Mesendoderm (in vitro differentiated cells): ENCODE data around the gene MTR.

Source experiments
- DNase-seq: peaks from one replicate; pipeline ENCODE4 v3.0.0; 2013
- H2AK5ac ChIP-seq: 2 replicates; pipeline ENCODE4 v1.6.1; 2013; ENCODE audit warnings: low read length, inconsistent platforms
- H2BK120ac ChIP-seq: 2 replicates; pipeline ENCODE4 v1.6.1; 2013; ENCODE audit warnings: low read depth, mild to moderate bottlenecking, low read length, moderate library complexity, mixed read lengths
- H2BK15ac ChIP-seq: replicated peaks from 2 replicates; pipeline ENCODE4 v1.6.1; 2013; ENCODE audit warnings: low read depth, mild to moderate bottlenecking, moderate library complexity
- H2BK5ac ChIP-seq: 2 replicates; pipeline ENCODE4 v1.6.1; 2013; ENCODE audit warnings: low read length, inconsistent platforms
- H3K18ac ChIP-seq: 2 replicates; pipeline ENCODE4 v1.6.1; 2013; ENCODE audit warnings: mild to moderate bottlenecking, low read length, mixed read lengths
- H3K23ac ChIP-seq: one replicate; pipeline ENCODE4 v1.6.1; 2013; ENCODE audit warnings: low read length
- H3K27ac ChIP-seq: 2 replicates; pipeline ENCODE4 v1.5.1; 2013; ENCODE audit warnings: low read depth, mild to moderate bottlenecking, inconsistent platforms, low read length, moderate library complexity
- H3K27me3 ChIP-seq: 2 replicates; pipeline ENCODE4 v1.6.1; 2013; ENCODE audit warnings: low read length, control low read depth, mild to moderate bottlenecking, inconsistent platforms; ENCODE audit not compliant: insufficient read depth, poor library complexity
- H3K36me3 ChIP-seq: 2 replicates; pipeline ENCODE4 v1.6.1; 2013; ENCODE audit warnings: low read length, inconsistent platforms; ENCODE audit not compliant: control insufficient read depth, insufficient read depth
- H3K4ac ChIP-seq: one replicate; pipeline ENCODE4 v1.6.1; 2013; ENCODE audit warnings: low read depth, mild to moderate bottlenecking, low read length, moderate library complexity
- H3K4me1 ChIP-seq: 2 replicates; pipeline ENCODE4 v1.6.1; 2013; ENCODE audit warnings: low read depth, low read length, inconsistent platforms; ENCODE audit not compliant: control insufficient read depth
- H3K4me2 ChIP-seq: 2 replicates; pipeline ENCODE4 v1.6.1; 2013; ENCODE audit warnings: low read length
- H3K4me3 ChIP-seq: 2 replicates; pipeline ENCODE4 v1.5.1; 2013; ENCODE audit warnings: mild to moderate bottlenecking, low read length
- H3K56ac ChIP-seq: one replicate; pipeline ENCODE4 v1.6.1; 2013; ENCODE audit warnings: low read length
- H3K79me1 ChIP-seq: 2 replicates; pipeline ENCODE4 v1.6.1; 2013; ENCODE audit warnings: low read length, inconsistent platforms
- H3K79me2 ChIP-seq: 2 replicates; pipeline ENCODE4 v1.6.1; 2013; ENCODE audit warnings: mild to moderate bottlenecking, low read length; ENCODE audit not compliant: control insufficient read depth, insufficient read depth
- H3K9ac ChIP-seq: 2 replicates; pipeline ENCODE4 v1.6.1; 2013; ENCODE audit warnings: low read length, inconsistent platforms
- H4K5ac ChIP-seq: one replicate; pipeline ENCODE4 v1.6.1; 2013; ENCODE audit warnings: low read length
- H4K8ac ChIP-seq: one replicate; pipeline ENCODE4 v1.6.1; 2013; ENCODE audit warnings: low read depth, mild to moderate bottlenecking, control low read depth, low read length, moderate library complexity
- whole genome bisulfite sequencing: extraction: QIAGEN DNeasy Blood & Tissue Kit; methylation state at CpG from one replicate; pipeline ENCODE4 v1.1.7; 2013; ENCODE audit warnings: low lambda C conversion rate, missing lambda C conversion rate; ENCODE audit not compliant: insufficient coverage; ENCODE audit errors: extremely low coverage; 5-methylcytosine and 5-hydroxymethylcytosine counted together

The MTR gene

GRCh38 chr1:236925386-236925785 is 130.3 kb downstream of the MTR start:
- Histone ChIP-seq H3K4ac (no peak overlapping the region), H4K8ac (no peak overlapping the region), H3K79me1 (no peaks in the 10 kb centered on the region), H4K5ac (no peak overlapping the region), H3K27me3 (no peaks in the 10 kb centered on the region), H3K4me2 (no peak overlapping the region), H3K56ac (no peak overlapping the region), H3K4me1 (no peaks in the 10 kb centered on the region), H3K79me2 (no peaks in the 10 kb centered on the region), H3K18ac (no peak overlapping the region), H3K9ac (no peak overlapping the region), H2BK15ac (no peak overlapping the region), H3K23ac (no peak overlapping the region), H2BK120ac (no peak overlapping the region), H2AK5ac (no peak overlapping the region), H3K4me3 (no peak overlapping the region), H2BK5ac (no peak overlapping the region), H3K36me3 (no peaks in the 10 kb centered on the region), H3K27ac (no peak overlapping the region)
- DNase-seq, result no peak
- no CpG with 5 or more reads among the region's 4 CpGs for WGBS

GRCh38 chr1:236930503-236930902 is 135.4 kb downstream of the MTR start:
- H3K18ac ChIP-seq, result no peak overlapping the region
- H2BK15ac ChIP-seq, result no peak overlapping the region
- H3K4me2 ChIP-seq, result no peak overlapping the region
- no peaks in the 10 kb centered on the region for H3K4me1 ChIP-seq
- H3K79me1 ChIP-seq, result no peaks in the 10 kb centered on the region
- no peak overlapping the region for H3K27ac ChIP-seq
- H3K4me3 ChIP-seq, result no peak overlapping the region
- H3K23ac ChIP-seq, result no peak overlapping the region
- H2AK5ac ChIP-seq, result no peak overlapping the region
- no peak overlapping the region for H2BK120ac ChIP-seq
- H4K8ac ChIP-seq, result no peak overlapping the region
- no peaks in the 10 kb centered on the region for H3K79me2 ChIP-seq
- H2BK5ac ChIP-seq, result no peak overlapping the region
- H4K5ac ChIP-seq, result no peak overlapping the region
- no peak for DNase-seq
- H3K56ac ChIP-seq, result no peak overlapping the region
- no CpG with 5 or more reads among the region's 4 CpGs for WGBS
- H3K4ac ChIP-seq, result no peak overlapping the region
- no peak overlapping the region for H3K9ac ChIP-seq
- H3K36me3 ChIP-seq, result no peaks in the 10 kb centered on the region
- H3K27me3 ChIP-seq, result no peaks in the 10 kb centered on the region

GRCh38 chr1:236938760-236939159 is 143.7 kb downstream of the MTR start:
- WGBS, result no CpG with 5 or more reads among the region's 5 CpGs
- Histone ChIP-seq H4K5ac (no peak overlapping the region), H3K4ac (no peak overlapping the region), H3K27ac (no peak overlapping the region), H2BK120ac (no peak overlapping the region), H3K27me3 (no peaks in the 10 kb centered on the region), H3K36me3 (no peaks in the 10 kb centered on the region), H3K4me1 (no peaks in the 10 kb centered on the region), H2AK5ac (no peak overlapping the region), H3K56ac (no peak overlapping the region), H3K79me2 (no peaks in the 10 kb centered on the region), H2BK5ac (no peak overlapping the region), H3K4me3 (no peak overlapping the region), H3K9ac (no peak overlapping the region), H3K4me2 (no peak overlapping the region), H2BK15ac (no peak overlapping the region), H3K79me1 (no peaks in the 10 kb centered on the region), H4K8ac (no peak overlapping the region), H3K23ac (no peak overlapping the region), H3K18ac (no peak overlapping the region)
- DNase-seq, result no peak

- Histone ChIP-seq H3K23ac (no peak overlapping the region), H3K79me1 (no peaks in the 10 kb centered on the region), H4K8ac (no peak overlapping the region), H2BK5ac (no peak overlapping the region), H2AK5ac (no peak overlapping the region), H3K4me1 (no peaks in the 10 kb centered on the region), H3K4ac (no peak overlapping the region), H3K9ac (no peak overlapping the region), H3K36me3 (no peaks in the 10 kb centered on the region), H3K79me2 (no peaks in the 10 kb centered on the region), H3K4me3 (no peak overlapping the region), H4K5ac (no peak overlapping the region), H3K27me3 (no peaks in the 10 kb centered on the region), H3K18ac (no peak overlapping the region), H3K56ac (no peak overlapping the region), H2BK120ac (no peak overlapping the region), H3K27ac (no peak overlapping the region), H3K4me2 (no peak overlapping the region), H2BK15ac (no peak overlapping the region)
- no peak for DNase-seq
Measured at GRCh38 chr1:236942431-236942830, 147.3 kb downstream of the MTR start.

GRCh38 chr1:236944556-236944955 is 149.5 kb downstream of the MTR start:
- no peak overlapping the region for H3K27ac ChIP-seq
- no peak overlapping the region for H2BK15ac ChIP-seq
- DNase-seq, result no peak
- no peak overlapping the region for H3K9ac ChIP-seq
- no peaks in the 10 kb centered on the region for H3K79me1 ChIP-seq
- no peak overlapping the region for H3K23ac ChIP-seq
- no peak overlapping the region for H3K4me2 ChIP-seq
- no peaks in the 10 kb centered on the region for H3K36me3 ChIP-seq
- no peaks in the 10 kb centered on the region for H3K79me2 ChIP-seq
- no peak overlapping the region for H3K18ac ChIP-seq
- no peak overlapping the region for H4K5ac ChIP-seq
- WGBS, result no CpG with 5 or more reads among the region's 2 CpGs
- H2BK120ac ChIP-seq, result no peak overlapping the region
- no peaks in the 10 kb centered on the region for H3K4me1 ChIP-seq
- no peak overlapping the region for H2BK5ac ChIP-seq
- no peak overlapping the region for H3K4me3 ChIP-seq
- H2AK5ac ChIP-seq, result no peak overlapping the region
- no peaks in the 10 kb centered on the region for H3K27me3 ChIP-seq
- H3K4ac ChIP-seq, result no peak overlapping the region
- no peak overlapping the region for H3K56ac ChIP-seq
- no peak overlapping the region for H4K8ac ChIP-seq

- no peak overlapping the region for H2BK120ac ChIP-seq
- no peak overlapping the region for H4K8ac ChIP-seq
- no peaks in the 10 kb centered on the region for H3K79me1 ChIP-seq
- H3K27me3 ChIP-seq, result no peaks in the 10 kb centered on the region
- H3K4me3 ChIP-seq, result no peak overlapping the region
- no peak overlapping the region for H3K56ac ChIP-seq
- no peak overlapping the region for H3K18ac ChIP-seq
- no peak overlapping the region for H2BK15ac ChIP-seq
- H4K5ac ChIP-seq, result no peak overlapping the region
- no peak overlapping the region for H2BK5ac ChIP-seq
- H3K4me2 ChIP-seq, result no peak overlapping the region
- no peaks in the 10 kb centered on the region for H3K79me2 ChIP-seq
- no peak overlapping the region for H3K4ac ChIP-seq
- H2AK5ac ChIP-seq, result no peak overlapping the region
- H3K36me3 ChIP-seq, result no peaks in the 10 kb centered on the region
- H3K9ac ChIP-seq, result no peak overlapping the region
- no peak overlapping the region for H3K27ac ChIP-seq
- no CpG with 5 or more reads among the region's 3 CpGs for WGBS
- no peak overlapping the region for H3K23ac ChIP-seq
- no peaks in the 10 kb centered on the region for H3K4me1 ChIP-seq
- no peak for DNase-seq
Measured at GRCh38 chr1:236945002-236945401, 149.9 kb downstream of the MTR start.
